HEK293 (cell line): ENCODE data around the gene GLTP.

ENCODE experiments used
- CTCF ChIP-seq: fragments of 450-650 bp; formaldehyde crosslinking; IDR thresholded peaks from 2 replicates; pipeline ENCODE4 v1.5.1; 2016; ENCODE audit warnings: missing biosample characterization, missing genetic modification characterization
- GFI1B ChIP-seq: fragments of 450-650 bp; formaldehyde crosslinking; IDR thresholded peaks from 2 replicates; pipeline ENCODE4 v1.5.1; 2016; ENCODE audit warnings: missing biosample characterization, missing genetic modification characterization
- REST ChIP-seq: fragments of 450-650 bp; formaldehyde crosslinking; IDR thresholded peaks from 2 replicates; pipeline ENCODE4 v1.5.1; 2016; ENCODE audit warnings: missing biosample characterization, missing genetic modification characterization
- TCF7L2 ChIP-seq: IDR thresholded peaks from 2 replicates; pipeline ENCODE4 v1.6.1; 2011; ENCODE audit warnings: low read depth, mild to moderate bottlenecking, inconsistent platforms, low read length, moderate library complexity, borderline replicate concordance
- YY1 ChIP-seq: fragments of 450-650 bp; formaldehyde crosslinking; IDR thresholded peaks from 2 replicates; pipeline ENCODE4 v1.5.1; 2018; ENCODE audit warnings: missing biosample characterization, missing genetic modification characterization
- ZNF266 ChIP-seq: fragments of 450-650 bp; formaldehyde crosslinking; IDR thresholded peaks from 2 replicates; pipeline ENCODE4 v1.5.1; 2016; ENCODE audit warnings: missing biosample characterization, missing genetic modification characterization, low read depth
- ZNF335 ChIP-seq: fragments of 450-650 bp; formaldehyde crosslinking; conservative IDR thresholded peaks from 2 replicates; pipeline ENCODE4 v1.5.1; 2016; ENCODE audit warnings: missing biosample characterization, missing genetic modification characterization
- ZNF391 ChIP-seq: fragments of 450-650 bp; formaldehyde crosslinking; IDR thresholded peaks from 2 replicates; pipeline ENCODE4 v1.5.1; 2016; ENCODE audit warnings: low read depth, missing biosample characterization, missing genetic modification characterization, borderline replicate concordance

- TF ChIP-seq CTCF (tag by site-specific recombination) (no peak), ZNF335 (no peak; the same call in 1 of the 2 replicates), TCF7L2 (no peak), ZNF391 (no peak), REST (tag by site-specific recombination) (no peak), ZNF266 (tag by site-specific recombination) (no peak), YY1 (tag by site-specific recombination) (no peak), GFI1B (no peak)
Observed at GRCh38 chr12:109875572-109876131, 4.7 kb downstream of the GLTP start.
